ENCODE measurements around the gene CDK13.

- TF ChIP-seq CTCF (IDR thresholded peaks at IDR 0.05), result no peak
- no peak for TF ChIP-seq POLR2A (IDR thresholded peaks at IDR 0.05)
These were observed 172.8 kb downstream of the CDK13 start for GRCh38 chr7:40122940-40123254.
